Liver (tissue), 9 donors: Measurements from ENCODE around the gene RSPRY1. TPM values are rescaled to one million over a fixed set of nuclear protein-coding genes. Genes with fewer than 3 reads are reported as not detected.

ENCODE experiments used
- DNase-seq: peaks from one replicate; pipeline ENCODE4 v3.0.0-alpha.2; 2017; ENCODE audit warnings: low spot score
- H3K27ac ChIP-seq, 2 donors: one replicate each; pipeline ENCODE4 v1.7.0; 2013; ENCODE audit warnings: inconsistent platforms in 2 of 2, low read length in 2 of 2, control low read depth in 1 of 2, low read depth in 1 of 2, mild to moderate bottlenecking in 1 of 2
- H3K27me3 ChIP-seq, 4 donors: one replicate each; pipeline versions ENCODE4 v1.6.1 to v1.7.0; 2013; ENCODE audit warnings: low read length in 3 of 4, inconsistent platforms in 1 of 4, mild to moderate bottlenecking in 1 of 4, moderate library complexity in 1 of 4; ENCODE audit not compliant: control insufficient read depth in 4 of 4, insufficient read depth in 4 of 4
- H3K36me3 ChIP-seq, 4 donors: one replicate each; pipeline versions ENCODE4 v1.6.1 to v1.7.0; 2013; ENCODE audit warnings: low read length in 3 of 4, mild to moderate bottlenecking in 3 of 4, low read depth in 1 of 4, moderate library complexity in 1 of 4; ENCODE audit not compliant: control insufficient read depth in 4 of 4, insufficient read depth in 3 of 4
- H3K4me1 ChIP-seq, 4 donors: one replicate each; pipeline versions ENCODE4 v1.6.1 to v1.7.0; 2013; ENCODE audit warnings: low read length in 3 of 4, mild to moderate bottlenecking in 3 of 4, moderate library complexity in 1 of 4; ENCODE audit not compliant: control insufficient read depth in 4 of 4, insufficient read depth in 4 of 4
- H3K4me3 ChIP-seq, 3 donors: one replicate each; pipeline versions ENCODE4 v1.6.1 to v1.7.0; 2013; ENCODE audit warnings: low read length in 3 of 3, control low read depth in 1 of 3, low read depth in 1 of 3, mild to moderate bottlenecking in 1 of 3
- H3K9ac ChIP-seq, 2 donors: one replicate each; pipeline ENCODE4 v1.7.0; 2013; ENCODE audit warnings: low read length in 2 of 2, mild to moderate bottlenecking in 2 of 2, moderate library complexity in 2 of 2, control low read depth in 1 of 2, low read depth in 1 of 2
- H3K9me3 ChIP-seq, 4 donors: one replicate each; pipeline versions ENCODE4 v1.6.1 to v1.7.0; 2013; ENCODE audit warnings: low read length in 3 of 4; ENCODE audit not compliant: control insufficient read depth in 4 of 4
- CTCF ChIP-seq: fragments of 150-350 bp; IDR thresholded peaks from 2 replicates; pipeline ENCODE4 v1.5.1; 2017; ENCODE audit warnings: improper control_type of control experiment, low read depth, low read length; ENCODE audit not compliant: missing input control
- EGR1 ChIP-seq, 2 donors: IDR thresholded peaks; 2 replicates each; pipeline ENCODE4 v1.6.1; 2016 to 2018; ENCODE audit warnings: antibody characterized with exemption in 2 of 2, low read depth in 2 of 2
- FOXA1 ChIP-seq: IDR thresholded peaks from 2 replicates; pipeline ENCODE4 v1.6.1; 2016; ENCODE audit warnings: antibody characterized with exemption
- FOXA2 ChIP-seq: IDR thresholded peaks from 2 replicates; pipeline ENCODE4 v1.6.1; 2016; ENCODE audit warnings: antibody characterized with exemption
- GABPA ChIP-seq, 2 donors: IDR thresholded peaks in 1 of 2; conservative IDR thresholded peaks in 1 of 2; 2 replicates each; pipeline ENCODE4 v1.6.1; 2016; ENCODE audit warnings: antibody characterized with exemption in 2 of 2, mild to moderate bottlenecking in 1 of 2, moderate library complexity in 1 of 2
- JUND ChIP-seq, 2 donors: IDR thresholded peaks; 2 replicates each; pipeline ENCODE4 v1.6.1; 2016; ENCODE audit warnings: antibody characterized with exemption in 2 of 2
- MAX ChIP-seq: IDR thresholded peaks from 2 replicates; pipeline ENCODE4 v1.6.1; 2016; ENCODE audit warnings: antibody characterized with exemption
- NR2F2 ChIP-seq: IDR thresholded peaks from 2 replicates; pipeline ENCODE4 v1.6.1; 2016; ENCODE audit warnings: antibody characterized with exemption
- RAD21 ChIP-seq, 2 donors: IDR thresholded peaks; 2 replicates each; pipeline ENCODE4 v1.6.1; 2016; ENCODE audit warnings: antibody characterized with exemption in 2 of 2, mild to moderate bottlenecking in 2 of 2
- REST ChIP-seq: IDR thresholded peaks from 2 replicates; pipeline ENCODE4 v1.6.1; 2016; ENCODE audit warnings: antibody characterized with exemption, mild to moderate bottlenecking
- RXRA ChIP-seq, 2 donors: IDR thresholded peaks; 2 replicates each; pipeline ENCODE4 v1.6.1; 2017 to 2018; ENCODE audit warnings: antibody characterized with exemption in 2 of 2, mild to moderate bottlenecking in 1 of 2
- SP1 ChIP-seq: IDR thresholded peaks from 2 replicates; pipeline ENCODE4 v1.6.1; 2018; ENCODE audit warnings: antibody characterized with exemption, mild to moderate bottlenecking
- TAF1 ChIP-seq: conservative IDR thresholded peaks from 2 replicates; pipeline ENCODE4 v1.6.1; 2016; ENCODE audit warnings: antibody characterized with exemption, mild to moderate bottlenecking
- YY1 ChIP-seq: IDR thresholded peaks from 2 replicates; pipeline ENCODE4 v1.6.1; 2016; ENCODE audit warnings: antibody characterized with exemption, mild to moderate bottlenecking
- WGBS: extraction: QIAGEN DNeasy Blood & Tissue Kit; methylation state at CpG from one replicate; pipeline ENCODE4 v1.1.7; 2013; 5-methylcytosine and 5-hydroxymethylcytosine counted together
- polyA plus RNA-seq, 2 donors: library from polyadenylated mRNA; stranded (reverse) in 1 of 2; unstranded in 1 of 2; fragments of 200-250 nt in 1 of 2; fragments of >200 nt in 1 of 2; fragmentation: Nextera tagmentation in 1 of 2; extraction: Ambion mirVana in 1 of 2; gene quantifications; one replicate each; pipeline versions ENCODE4 v1.2.1 to v1.2.3, GENCODE V29; 2013 to 2015
- total RNA-seq, 2 donors: library from RNA; depleted of rRNA; stranded (reverse); fragments of >200 nt; gene quantifications; one replicate each; pipeline ENCODE4 v1.2.3, GENCODE V29; 2014
- TF ChIP-seq, protein P1 (sequence below): IDR thresholded peaks from 2 replicates; pipeline ENCODE4 v1.6.1; 2016; ENCODE audit warnings: antibody characterized with exemption
- TF ChIP-seq, protein P2 (sequence below): IDR thresholded peaks from 2 replicates; pipeline ENCODE4 v1.6.1; 2016; ENCODE audit warnings: antibody characterized with exemption
- donor health status: healthy.
- donor health status: healthy.
- donor health status: healthy.
- donor health status: healthy.
- donor health status: healthy.

Gene RSPRY1
- total and polyA plus RNA-seq, 4 donors, result 10.9 to 27.6 (median 20.2) TPM

- TF ChIP-seq SP1 (no peak), FOXA1 (no peak), GABPA (IDR thresholded peaks at IDR 0.05 in 1 of 2, conservative IDR thresholded peaks at IDR 0.05 in 1 of 2) (no peak), TAF1 (no peak), JUND (IDR thresholded peaks at IDR 0.05) (no peak), FOXA2 (no peak), NR2F2 (no peak), CTCF (no peak), RXRA (IDR thresholded peaks at IDR 0.05) (no peak), RAD21 (IDR thresholded peaks at IDR 0.05) (no peak), EGR1 (IDR thresholded peaks at IDR 0.05; ENCODE audit: low read depth in 2 of 2) (no peak), MAX (no peak), REST (no peak), YY1 (no peak)
- TF ChIP-seq, protein P1, sequence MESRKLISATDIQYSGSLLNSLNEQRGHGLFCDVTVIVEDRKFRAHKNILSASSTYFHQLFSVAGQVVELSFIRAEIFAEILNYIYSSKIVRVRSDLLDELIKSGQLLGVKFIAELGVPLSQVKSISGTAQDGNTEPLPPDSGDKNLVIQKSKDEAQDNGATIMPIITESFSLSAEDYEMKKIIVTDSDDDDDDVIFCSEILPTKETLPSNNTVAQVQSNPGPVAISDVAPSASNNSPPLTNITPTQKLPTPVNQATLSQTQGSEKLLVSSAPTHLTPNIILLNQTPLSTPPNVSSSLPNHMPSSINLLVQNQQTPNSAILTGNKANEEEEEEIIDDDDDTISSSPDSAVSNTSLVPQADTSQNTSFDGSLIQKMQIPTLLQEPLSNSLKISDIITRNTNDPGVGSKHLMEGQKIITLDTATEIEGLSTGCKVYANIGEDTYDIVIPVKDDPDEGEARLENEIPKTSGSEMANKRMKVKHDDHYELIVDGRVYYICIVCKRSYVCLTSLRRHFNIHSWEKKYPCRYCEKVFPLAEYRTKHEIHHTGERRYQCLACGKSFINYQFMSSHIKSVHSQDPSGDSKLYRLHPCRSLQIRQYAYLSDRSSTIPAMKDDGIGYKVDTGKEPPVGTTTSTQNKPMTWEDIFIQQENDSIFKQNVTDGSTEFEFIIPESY, result no peak
- TF ChIP-seq, protein P2, sequence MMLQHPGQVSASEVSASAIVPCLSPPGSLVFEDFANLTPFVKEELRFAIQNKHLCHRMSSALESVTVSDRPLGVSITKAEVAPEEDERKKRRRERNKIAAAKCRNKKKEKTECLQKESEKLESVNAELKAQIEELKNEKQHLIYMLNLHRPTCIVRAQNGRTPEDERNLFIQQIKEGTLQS, result no peak
These were observed 16.2 kb downstream of the RSPRY1 start for GRCh38 chr16:57202095-57202886.

More at GRCh38 chr16:57202095-57202886, 16.2 kb downstream of the RSPRY1 start:
- H3K27me3 ChIP-seq, result no peaks in the 10 kb centered on the region
- no peaks in the 10 kb centered on the region for H3K4me1 ChIP-seq
- no peak overlapping the region for H3K27ac ChIP-seq
- 95% methylated on average over 7 of the region's 7 CpGs for WGBS
- peaks cover 4 to 21% (median 18%) of the 10 kb centered on the region in 4 donors for H3K36me3 ChIP-seq
- no peak overlapping the region for H3K9ac ChIP-seq
- H3K9me3 ChIP-seq, result no peaks in the 10 kb centered on the region
- no peak overlapping the region for H3K4me3 ChIP-seq
- DNase-seq, result no peak
